Vagina (tissue), 2 donors: ENCODE measurements around the gene ATP6V0B.

Experiments used
- CTCF ChIP-seq, 3 experiments: fragments of 450-650 bp in 2 of 3; fragments of 200-600 bp in 1 of 3; sonication (generic) in 1 of 3; IDR thresholded peaks; one replicate each; pipeline ENCODE4 v1.5.1; 2017 to 2019; ENCODE audit warnings: antibody characterized with exemption in 3 of 3, mild to moderate bottlenecking in 2 of 3, moderate library complexity in 2 of 3
- POLR2A ChIP-seq, 2 donors: fragments of 450-650 bp; IDR thresholded peaks; one replicate each; pipeline ENCODE4 v1.6.1; 2017; ENCODE audit warnings: antibody characterized with exemption in 2 of 2, mild to moderate bottlenecking in 2 of 2, moderate library complexity in 2 of 2
- POLR2AphosphoS5 ChIP-seq, 2 donors: sonication (generic); formaldehyde crosslinking; IDR thresholded peaks; one replicate each; pipeline ENCODE4 v1.9.0; 2017; ENCODE audit warnings: antibody characterized with exemption in 2 of 2, mild to moderate bottlenecking in 2 of 2, low read depth in 1 of 2; ENCODE audit not compliant: insufficient read depth in 1 of 2

DNA sequence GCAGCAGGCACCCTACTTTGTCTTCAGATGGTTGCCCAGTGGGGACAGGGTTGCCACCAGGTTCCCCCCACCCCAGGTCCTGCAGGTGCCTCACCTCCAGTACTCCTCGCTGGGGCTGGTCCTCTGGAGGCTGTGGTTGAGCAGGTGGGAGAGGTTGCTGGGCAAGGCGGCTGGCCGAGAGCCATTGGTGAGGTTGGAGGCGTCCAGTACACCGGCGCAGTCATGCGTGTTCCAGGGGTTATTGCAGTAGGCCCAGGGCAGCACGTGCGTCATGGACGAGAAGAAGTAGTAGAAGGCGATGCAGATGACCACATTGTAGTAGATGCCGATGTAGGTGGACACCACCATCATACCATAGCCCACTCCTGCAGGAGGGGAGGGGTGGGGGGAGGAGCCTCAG, 33.5 kb downstream of the ATP6V0B start:
- TF ChIP-seq CTCF (IDR thresholded peaks at IDR 0.05) (no peak), POLR2A (IDR thresholded peaks at IDR 0.05) (no peak), POLR2AphosphoS5 (IDR thresholded peaks at IDR 0.05; ENCODE audit: insufficient read depth in 1 of 2, low read depth in 1 of 2) (no peak)
